Epithelial cell of prostate (primary cell): Measurements from ENCODE around the gene PLA2G2D.

Source experiments
- DNase-seq: peaks from one replicate; pipeline ENCODE4 v3.0.0-alpha.2; 2011; ENCODE audit warnings: low read depth, low spot score
- H3K27ac ChIP-seq: fragments of 450-650 bp; 2 replicates; pipeline ENCODE4 v1.5.1; 2017; ENCODE audit warnings: mild to moderate bottlenecking

PLA2G2D gene

DNA sequence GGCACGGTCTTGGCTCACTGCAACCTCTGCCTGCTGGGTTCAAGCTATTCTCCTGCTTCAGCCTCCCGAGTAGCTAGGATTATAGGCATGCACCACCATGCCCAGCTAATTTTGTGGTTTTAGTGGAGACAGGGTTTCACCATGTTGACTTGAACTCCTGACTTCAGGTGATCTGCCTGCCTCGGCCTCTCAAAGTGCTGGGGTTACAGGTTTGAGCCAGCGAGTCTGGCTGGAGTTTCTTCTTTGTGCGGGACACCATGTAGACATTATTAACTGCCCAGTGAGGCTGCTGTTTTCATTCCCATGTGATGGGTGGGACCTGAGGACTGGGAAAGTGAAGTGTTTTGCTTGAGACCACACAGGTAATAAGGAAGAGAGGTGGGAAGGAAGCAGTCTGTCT lies 26.0 kb downstream of the PLA2G2D start:
- no peak for DNase-seq
- no peak overlapping the region for H3K27ac ChIP-seq

DNA sequence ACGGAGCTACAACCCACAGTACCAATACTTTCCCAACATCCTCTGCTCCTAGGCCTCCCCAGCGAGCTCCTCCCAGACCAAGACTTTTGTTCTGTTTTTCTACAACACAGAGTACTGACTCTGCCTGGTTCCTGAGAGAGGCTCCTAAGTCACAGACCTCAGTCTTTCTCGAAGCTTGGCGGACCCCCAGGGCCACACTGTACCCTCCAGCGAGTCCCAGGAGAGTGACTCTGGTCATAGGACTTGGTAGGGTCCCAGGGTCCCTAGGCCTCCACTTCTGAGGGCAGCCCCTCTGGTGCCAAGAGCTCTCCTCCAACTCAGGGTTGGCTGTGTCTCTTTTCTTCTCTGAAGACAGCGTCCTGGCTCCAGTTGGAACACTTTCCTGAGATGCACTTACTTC lies 28.7 kb downstream of the PLA2G2D start:
- no peak for DNase-seq
- H3K27ac ChIP-seq: no peak overlapping the region

DNA sequence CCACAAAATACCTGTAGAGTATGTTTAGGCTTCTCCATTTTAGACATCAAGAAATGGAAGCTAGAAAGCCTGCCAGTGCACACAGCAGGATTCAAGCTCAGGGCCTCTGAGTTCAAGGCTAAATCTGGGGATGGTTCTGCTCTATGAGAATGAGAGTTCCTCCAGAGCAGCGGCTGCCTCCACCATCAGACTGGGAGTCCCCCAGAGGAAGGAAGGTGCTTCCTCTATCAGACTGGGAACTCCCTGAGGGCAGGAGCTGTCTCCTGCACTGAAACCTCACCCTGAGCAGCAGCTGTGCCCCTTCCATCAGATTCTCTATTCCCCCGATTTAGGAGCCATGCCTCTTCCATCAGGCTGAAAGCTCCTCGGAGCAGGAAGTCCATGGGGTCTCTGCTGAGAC lies 29.2 kb downstream of the PLA2G2D start:
- DNase-seq: no peak
- no peak overlapping the region for H3K27ac ChIP-seq

DNA sequence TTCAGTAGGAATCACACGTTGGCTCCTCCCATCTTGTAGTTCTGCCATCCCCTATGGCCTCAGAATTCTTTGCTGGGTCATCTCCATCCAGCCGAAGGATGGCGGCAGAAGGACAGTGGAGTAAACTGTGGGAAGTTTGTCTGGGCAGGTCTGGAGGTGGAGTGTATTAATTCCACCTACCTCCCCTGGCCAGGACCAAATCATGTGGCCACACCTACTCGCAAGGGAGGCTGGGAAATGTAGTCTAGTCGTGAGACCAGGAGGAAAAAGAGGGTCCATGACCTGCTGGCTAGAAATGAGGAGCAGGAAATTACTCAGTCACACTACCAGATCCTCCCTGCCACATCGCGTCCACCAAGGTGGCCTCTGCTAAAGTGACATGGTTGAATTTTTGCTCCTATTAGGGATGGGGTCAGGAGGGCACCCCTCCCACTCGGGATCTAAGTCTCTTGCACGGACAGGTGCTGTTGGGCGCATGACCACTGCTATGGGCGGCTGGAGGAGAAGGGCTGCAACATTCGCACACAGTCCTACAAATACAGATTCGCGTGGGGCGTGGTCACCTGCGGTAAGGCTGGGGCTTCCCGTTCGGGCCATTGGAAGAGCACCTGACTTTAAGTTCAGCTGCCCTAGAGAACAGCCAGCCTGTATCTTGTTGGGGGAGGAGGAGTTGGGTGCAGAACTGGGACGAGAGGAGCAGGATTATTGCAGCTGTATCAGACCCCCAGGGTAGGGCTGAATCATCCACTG lies 29.8 kb downstream of the PLA2G2D start:
- DNase-seq: no peak
- no peak overlapping the region for H3K27ac ChIP-seq

DNA sequence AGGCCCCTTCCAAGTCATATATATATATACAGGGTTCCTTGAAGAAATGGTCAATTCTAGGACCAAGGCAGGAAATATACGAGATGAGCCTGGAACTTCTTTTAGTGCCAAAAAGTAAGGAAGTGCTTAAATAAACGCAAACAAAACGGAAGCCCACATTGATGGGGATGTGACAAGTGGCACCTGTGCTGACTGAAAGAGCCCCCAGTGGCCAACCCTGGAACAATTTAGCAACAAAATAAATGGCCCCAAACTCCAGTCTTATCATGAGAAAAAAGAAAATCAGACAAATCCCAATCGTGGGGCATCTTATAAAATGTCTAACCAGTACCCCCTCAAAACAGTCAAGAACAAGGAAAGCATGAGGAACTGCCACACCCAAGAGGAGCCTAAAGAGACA lies 31.7 kb downstream of the PLA2G2D start:
- H3K27ac ChIP-seq: no peak overlapping the region
- DNase-seq: no peak

DNA sequence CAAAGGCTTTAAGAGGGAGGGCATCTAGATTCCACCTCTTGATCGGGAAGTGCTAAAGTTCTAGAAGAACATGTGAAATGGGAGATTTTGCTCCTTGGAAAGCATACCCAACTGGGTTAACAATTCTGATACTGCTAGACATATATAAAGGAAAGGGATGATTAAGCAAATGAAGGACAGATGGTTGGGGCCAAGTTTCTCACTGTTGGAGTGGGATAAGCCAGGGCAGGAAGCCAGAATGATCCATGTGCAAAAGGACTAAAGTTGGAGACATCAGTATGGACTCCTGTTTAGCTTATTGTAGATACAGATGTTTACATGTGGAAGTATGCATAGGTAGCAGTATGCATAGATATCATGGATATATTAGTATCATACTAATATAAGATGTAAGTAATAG lies 32.5 kb downstream of the PLA2G2D start:
- no peak for DNase-seq
- H3K27ac ChIP-seq: no peak overlapping the region

DNA sequence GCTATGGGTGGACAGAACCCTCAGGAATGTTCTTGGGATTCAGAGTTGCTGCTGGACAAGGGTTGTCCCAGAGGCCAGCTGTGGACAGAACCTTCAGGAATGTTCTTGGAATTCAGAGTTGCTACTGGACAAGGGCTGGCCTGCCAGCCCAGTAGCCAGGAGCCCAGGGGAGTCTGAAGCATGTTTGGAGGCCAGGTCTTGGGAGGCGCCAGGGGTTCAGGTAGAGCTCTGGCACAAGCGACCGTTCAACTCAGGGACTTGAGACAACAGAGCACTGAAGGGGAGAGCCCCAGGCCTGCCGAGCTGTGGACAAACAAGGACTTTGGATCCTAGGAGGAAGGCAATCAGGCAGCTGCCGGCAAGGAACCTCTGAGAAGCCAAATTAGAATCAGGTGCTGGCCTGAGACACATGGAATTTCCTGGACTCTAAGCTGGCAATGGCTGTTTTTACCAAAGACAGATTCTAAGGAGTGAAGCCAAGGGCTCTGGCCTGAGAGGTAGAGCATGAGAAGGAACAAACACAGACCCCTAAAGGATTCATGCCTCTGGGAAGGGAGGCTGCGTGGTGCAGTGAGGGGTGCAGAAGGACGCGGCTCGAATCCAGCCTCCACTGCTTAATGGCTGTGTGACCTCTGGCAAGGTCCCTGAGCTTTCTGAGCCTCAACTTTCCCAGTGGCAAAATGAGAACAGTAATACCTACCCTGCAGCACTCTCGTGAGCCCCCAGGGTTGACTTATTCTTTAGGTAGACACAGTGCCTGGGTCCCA lies 36.0 kb downstream of the PLA2G2D start:
- no peak for DNase-seq
- no peak overlapping the region for H3K27ac ChIP-seq

DNA sequence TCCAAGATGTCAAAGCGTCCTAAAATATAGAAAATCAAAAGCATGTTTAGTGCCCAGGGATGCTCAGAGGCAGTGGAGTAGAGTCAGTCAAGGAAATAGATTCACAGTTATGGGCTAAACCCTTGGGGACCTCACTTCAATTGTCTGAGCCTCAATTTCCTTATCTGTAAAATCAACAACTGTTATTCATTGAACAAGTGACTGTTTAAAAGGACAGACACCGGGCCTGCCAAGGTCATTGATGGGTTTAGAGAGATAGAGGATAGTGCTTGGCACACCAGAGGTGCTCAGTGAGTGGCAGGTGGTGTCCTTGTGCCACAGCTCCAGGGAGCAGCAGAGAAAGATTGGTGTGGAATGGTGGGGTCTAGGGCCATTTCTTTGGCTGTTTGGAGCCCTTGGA lies 36.6 kb downstream of the PLA2G2D start:
- DNase-seq: no peak
- no peak overlapping the region for H3K27ac ChIP-seq

DNA sequence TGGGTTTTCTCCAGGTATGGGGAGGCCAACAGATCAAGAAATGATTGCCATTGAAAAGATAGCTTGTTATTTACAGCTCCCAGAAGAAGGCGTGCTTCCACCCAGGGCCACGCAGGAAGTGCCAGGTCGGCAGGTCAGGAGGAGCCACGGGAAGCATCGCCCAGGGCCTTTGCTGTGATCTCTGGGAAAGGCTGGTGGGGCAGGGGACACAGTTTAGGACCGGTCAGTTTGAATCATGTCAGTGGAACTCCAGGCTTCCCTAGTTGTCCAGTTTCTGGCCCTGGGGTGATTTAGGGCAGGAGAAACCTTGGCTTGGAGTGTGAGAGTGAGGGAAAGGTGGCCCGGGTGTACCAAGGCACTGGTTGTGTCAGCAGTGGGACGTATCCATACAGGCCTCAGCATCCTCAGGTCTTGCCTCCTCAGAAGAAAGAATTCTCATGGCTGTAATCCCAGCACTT lies 38.0 kb downstream of the PLA2G2D start:
- H3K27ac ChIP-seq: no peak overlapping the region
- no peak for DNase-seq

DNA sequence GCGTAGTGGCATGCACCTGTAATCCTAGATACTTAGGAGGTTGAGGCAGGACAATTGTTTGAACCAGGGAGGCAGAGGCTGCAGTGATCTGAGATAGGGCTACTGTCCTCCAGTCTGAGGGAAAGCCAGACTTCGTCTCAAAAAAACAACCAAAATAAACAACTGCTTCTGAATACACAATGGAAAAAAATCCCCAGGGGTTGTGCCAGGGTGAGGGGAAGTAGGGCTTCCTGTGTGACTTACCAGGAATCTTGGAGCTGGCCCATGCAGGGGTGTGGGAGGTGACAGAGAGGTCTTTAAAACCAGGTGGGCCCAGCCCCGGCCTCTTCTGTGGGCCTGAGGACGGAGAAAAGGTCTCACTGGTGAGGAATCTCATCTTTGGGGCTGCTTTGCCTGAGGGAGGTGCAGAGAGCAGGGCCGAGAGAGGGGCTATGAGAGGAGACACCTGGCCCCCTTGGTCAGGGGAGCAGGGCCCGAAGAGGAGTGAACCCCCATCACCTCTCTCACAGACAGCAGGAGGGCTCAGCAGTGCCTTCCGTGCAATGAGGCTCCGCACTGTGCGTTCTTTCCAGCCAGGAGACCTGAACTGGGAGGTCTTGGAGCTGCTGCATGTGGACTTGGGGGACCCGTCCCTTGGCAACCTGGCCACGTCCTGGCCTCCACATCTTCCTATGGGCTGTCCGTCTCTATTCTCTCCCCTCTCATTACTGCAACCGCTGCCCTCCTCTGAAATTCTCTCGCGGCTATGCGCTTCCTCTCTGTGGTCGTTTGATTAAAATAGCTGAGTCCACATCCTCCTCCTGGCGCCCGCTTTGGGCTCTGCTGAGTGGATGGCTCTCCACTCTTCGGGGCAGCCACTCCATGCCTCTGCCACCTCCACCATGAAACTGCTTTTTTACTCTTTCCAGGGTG lies 38.6 kb downstream of the PLA2G2D start:
- DNase-seq: no peak
- H3K27ac ChIP-seq: no peak overlapping the region

DNA sequence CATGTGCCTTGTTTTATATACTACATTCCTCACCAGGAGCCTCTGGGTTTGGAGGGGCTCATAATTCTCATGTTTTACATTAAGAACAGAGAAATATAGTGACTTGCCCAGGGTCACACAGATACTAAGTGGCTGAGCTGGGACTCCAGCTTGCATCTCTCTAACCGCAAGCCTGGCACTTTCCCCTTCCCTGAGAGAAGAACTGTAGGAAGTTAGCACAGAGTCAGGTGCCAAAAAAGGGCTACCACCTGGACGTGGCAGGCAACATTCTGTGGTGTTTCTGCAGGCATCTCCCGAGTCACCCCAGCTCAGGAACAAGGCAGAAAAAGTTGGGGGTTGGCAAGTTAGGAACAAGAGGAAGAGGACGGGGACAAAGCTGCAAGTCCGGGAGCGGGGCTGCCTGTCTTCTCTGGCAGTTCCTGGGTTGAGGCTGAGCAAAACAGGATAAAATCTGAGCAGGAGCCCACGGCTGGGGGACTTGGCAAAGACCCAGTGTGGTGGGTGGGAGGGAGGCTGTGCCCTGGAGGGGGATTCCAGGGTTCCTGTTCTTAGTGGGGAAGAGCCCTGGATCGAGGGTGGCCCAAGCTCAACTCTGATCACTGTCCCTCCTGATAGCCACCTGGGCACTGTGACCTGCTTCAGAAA lies 39.6 kb downstream of the PLA2G2D start:
- DNase-seq: no peak

DNA sequence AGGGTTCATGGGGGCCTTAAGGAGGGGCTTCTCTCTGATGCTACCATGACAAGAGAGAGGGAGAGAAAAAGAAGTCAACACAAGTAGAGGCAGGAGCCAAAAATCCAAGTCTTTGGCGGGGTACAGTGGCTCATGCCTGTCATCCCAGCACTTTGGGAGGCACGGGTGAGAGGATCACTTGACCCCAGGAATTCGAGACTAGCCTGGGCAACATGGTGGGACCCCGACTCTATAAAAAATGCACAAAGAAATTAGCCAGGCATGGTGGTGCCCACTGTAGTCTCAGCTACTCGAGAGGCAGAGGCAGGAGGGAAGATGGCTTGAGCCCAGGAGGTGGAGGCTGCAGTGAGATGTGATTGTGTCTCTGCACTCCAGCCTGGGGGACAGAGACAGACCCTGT lies 40.6 kb downstream of the PLA2G2D start:
- no peak overlapping the region for H3K27ac ChIP-seq
- DNase-seq: no peak

More for the DNA sequence above, 39.6 kb downstream of the PLA2G2D start:
- no peak overlapping the region for H3K27ac ChIP-seq

DNA sequence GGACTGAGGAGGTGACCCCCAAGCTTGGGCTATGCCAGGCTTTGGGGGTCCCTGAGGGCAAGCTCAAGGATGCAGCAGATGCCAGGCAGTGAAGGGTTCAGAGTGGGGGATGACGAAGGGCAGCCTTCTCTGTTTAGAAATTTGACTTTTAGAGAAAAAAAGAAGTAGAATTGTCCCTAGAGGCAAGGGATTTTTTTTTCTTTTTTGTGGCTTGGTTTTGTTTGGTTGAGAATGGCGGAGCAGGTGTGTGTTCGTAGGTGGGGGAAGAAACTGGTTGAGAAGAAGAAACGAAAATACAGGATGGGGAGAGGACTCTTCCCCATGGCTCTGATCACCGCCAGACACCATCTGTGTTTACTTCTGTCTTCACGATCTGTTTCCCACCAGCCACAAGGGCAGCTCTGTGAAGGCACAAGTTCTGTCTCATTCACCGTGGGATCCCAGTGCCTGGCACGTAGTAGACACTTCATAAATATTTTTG lies 41.1 kb downstream of the PLA2G2D start:
- H3K27ac ChIP-seq: no peak overlapping the region
- no peak for DNase-seq

DNA sequence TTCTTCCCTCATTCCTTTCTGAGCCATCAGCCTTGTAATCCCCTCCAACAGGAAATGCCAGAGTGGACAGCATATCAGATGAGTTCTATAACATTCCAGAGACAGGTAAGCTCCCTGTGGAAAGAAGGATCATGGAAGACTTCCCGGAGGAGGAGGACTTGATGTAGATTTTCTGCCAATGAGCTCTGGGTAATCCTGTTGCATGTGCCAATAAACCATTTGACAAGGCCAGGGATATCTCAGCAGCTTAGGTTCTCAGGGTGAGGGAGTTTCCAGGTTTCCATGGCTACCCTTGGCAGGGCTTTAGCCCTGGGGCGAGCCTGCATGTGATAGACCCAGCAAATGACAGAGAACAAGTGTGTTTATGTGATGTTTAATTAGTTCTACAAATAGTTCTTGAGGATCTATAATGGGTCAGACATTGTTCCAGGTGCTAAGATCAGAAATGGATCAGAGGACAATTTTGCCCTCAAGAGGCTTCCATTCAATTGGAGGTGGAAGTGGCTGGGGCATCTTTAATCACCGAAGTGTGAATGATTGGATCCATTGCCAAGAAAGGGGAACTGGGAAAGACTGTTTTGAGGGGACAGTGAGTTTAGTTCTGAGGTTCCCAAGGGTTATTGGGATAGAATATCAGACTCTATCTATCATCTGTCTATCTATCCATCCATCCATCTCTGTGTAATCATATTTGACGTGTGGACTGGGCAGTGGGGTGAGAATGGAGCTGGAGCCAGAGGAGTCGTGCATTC lies 42.5 kb downstream of the PLA2G2D start:
- no peak overlapping the region for H3K27ac ChIP-seq
- DNase-seq: no peak

DNA sequence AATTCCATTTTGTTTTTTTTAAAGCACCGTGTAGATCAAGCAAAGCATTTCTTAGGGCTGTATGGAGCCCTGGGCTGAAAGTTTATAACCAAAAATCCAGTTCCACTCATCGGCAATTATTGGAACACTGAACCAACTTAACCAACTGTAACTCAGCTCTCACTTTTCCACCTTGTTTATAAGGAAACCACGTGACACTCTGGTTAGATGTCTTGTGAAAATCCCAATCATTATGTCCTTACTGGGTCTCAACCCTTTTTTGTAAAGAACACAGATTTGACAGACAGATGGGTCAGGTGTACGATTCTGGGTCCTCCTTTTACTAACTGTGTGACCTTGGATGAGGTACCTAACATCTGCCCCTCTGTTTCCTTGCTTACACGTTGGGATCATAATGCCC lies 43.1 kb downstream of the PLA2G2D start:
- no peak for DNase-seq
- no peak overlapping the region for H3K27ac ChIP-seq

DNA sequence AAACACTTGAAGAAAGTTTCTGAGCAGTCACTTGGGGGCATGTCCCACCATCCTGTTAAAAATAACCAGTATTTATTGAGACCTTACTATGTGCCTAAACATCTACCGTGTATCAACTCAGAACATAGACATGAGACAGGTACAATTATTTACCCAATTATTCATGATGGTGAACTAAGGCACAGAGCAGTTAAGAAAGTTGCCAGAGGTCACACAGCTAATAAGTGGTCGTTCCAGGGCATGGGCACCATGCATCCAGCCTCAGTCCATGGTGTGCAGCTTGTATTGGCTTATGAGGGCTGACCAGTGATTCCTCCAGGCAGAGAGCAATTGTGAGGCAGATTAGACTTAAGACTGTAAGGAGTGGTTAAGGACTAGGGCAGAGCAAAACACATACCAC lies 44.0 kb downstream of the PLA2G2D start:
- H3K27ac ChIP-seq: no peak overlapping the region
- no peak for DNase-seq

DNA sequence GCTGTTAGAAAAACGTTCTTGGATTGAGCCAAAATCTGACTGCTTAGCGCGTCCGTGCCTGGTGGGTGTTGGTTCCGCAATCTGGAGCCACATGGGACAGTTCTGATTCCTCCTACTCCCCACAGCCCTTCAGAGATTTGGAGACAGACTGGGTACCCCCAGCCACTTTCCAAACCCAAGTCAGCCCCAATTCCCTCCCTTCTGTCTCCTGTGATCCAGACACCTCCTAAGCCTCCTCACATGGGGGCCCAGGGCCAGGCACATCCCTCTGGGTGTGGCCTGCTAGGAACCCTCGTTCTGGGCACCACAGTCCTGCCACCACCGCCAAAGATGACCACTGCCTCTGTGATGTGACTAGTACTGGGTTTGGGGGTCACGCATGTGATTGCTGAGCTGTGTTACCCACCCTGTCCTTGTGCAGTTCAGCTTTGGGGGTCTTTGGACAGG lies 44.6 kb downstream of the PLA2G2D start:
- no peak overlapping the region for H3K27ac ChIP-seq
- DNase-seq: no peak

DNA sequence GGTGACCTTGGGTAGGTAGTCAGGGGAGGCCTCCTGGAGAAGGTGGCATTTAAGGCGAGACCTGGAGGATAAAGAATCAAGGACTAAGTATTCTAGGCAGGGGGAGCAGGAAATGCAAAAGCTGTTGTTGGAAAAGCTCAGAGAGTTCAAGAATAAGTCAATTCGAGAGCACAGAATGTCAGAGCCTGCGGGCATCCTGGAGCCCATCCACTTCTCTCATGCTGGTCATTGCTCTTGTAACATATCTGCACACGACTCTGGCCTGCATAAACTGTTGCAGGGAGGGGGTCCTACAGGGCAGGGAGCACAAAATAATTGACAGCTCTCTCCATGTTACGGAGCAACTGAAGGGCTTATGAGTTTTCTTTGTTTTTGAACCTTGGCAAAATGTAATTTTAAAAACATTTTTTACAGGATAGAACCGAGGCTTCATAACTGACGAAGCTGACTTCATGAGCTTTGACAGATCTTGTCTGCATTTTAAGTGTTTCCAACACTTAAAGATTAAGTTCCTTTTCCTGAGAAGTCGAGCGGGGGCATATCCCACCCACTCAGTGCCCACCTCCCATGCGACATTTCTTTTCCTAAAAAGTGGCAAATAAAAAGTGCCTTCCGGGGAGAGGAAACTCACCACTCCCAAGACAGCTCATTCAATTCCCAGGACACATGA lies 45.1 kb downstream of the PLA2G2D start:
- DNase-seq: no peak
- no peak overlapping the region for H3K27ac ChIP-seq

DNA sequence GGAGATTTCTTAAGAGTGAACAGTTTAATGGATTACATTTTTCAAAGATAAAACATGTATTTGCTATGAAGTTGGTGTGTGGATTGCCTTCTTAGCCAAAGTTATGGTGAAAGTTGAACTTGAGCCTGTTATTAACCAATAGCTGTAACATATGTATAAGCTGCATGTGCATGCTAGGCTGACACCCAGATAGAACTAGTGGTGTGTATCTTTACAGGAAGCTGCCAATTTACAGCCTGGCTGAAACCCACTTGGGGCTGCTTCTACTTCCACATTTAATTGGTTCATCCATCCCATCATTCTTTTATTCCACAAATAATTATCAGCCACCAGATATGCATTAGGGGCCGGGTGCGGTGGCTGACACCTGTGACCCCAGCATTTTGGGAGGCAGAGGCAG lies 46.1 kb downstream of the PLA2G2D start:
- H3K27ac ChIP-seq: no peak overlapping the region
- DNase-seq: no peak
